Measurements from ENCODE around the gene EXOC3L2. TPM values are rescaled to one million over a fixed set of nuclear protein-coding genes. Genes with fewer than 3 reads are reported as not detected.

Gene EXOC3L2
- total RNA-seq, 1 experiment from 2014 or later = not detected

GRCh38 chr19:45216667-45217066, 28.5 kb downstream of the EXOC3L2 start:
- Mint-ChIP-seq H3K36me3 (ENCODE audit: insufficient read depth, unreplicated experiment) (peaks cover 12% of the 10 kb centered on the region), H3K9me3 (ENCODE audit: low read depth, unreplicated experiment) (no peaks in the 10 kb centered on the region), H3K27ac (ENCODE audit: unreplicated experiment) (no peak overlapping the region), H3K4me1 (ENCODE audit: low read depth, unreplicated experiment) (peaks cover 9% of the 10 kb centered on the region), H3K27me3 (ENCODE audit: unreplicated experiment) (peaks cover 33% of the 10 kb centered on the region), H3K4me3 (ENCODE audit: low read depth, unreplicated experiment) (no peak overlapping the region)
- TF ChIP-seq, protein P1, sequence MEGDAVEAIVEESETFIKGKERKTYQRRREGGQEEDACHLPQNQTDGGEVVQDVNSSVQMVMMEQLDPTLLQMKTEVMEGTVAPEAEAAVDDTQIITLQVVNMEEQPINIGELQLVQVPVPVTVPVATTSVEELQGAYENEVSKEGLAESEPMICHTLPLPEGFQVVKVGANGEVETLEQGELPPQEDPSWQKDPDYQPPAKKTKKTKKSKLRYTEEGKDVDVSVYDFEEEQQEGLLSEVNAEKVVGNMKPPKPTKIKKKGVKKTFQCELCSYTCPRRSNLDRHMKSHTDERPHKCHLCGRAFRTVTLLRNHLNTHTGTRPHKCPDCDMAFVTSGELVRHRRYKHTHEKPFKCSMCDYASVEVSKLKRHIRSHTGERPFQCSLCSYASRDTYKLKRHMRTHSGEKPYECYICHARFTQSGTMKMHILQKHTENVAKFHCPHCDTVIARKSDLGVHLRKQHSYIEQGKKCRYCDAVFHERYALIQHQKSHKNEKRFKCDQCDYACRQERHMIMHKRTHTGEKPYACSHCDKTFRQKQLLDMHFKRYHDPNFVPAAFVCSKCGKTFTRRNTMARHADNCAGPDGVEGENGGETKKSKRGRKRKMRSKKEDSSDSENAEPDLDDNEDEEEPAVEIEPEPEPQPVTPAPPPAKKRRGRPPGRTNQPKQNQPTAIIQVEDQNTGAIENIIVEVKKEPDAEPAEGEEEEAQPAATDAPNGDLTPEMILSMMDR (IDR thresholded peaks at IDR 0.05; ENCODE audit: unreplicated experiment) = no peak
- no peak for DNase-seq
- CTCF ChIA-PET = no interaction called here
- intact Hi-C loops (cut with micrococcal nuclease; ENCODE audit: unreplicated experiment) = no loop called here
- BruUV-seq (replicated peaks) = no TSS peak

GRCh38 chr19:45215391-45216191, 29.6 kb downstream of the EXOC3L2 start:
- TF ChIP-seq, protein P1 (IDR thresholded peaks at IDR 0.05; ENCODE audit: unreplicated experiment) = no peak
- peaks cover 19% of the 10 kb centered on the region for H3K4me1 Mint-ChIP-seq (ENCODE audit: low read depth, unreplicated experiment)
- peaks cover 22% of the 10 kb centered on the region for H3K27me3 Mint-ChIP-seq (ENCODE audit: unreplicated experiment)
- peaks cover 16% of the 10 kb centered on the region for H3K36me3 Mint-ChIP-seq (ENCODE audit: insufficient read depth, unreplicated experiment)
- intact Hi-C loops (cut with micrococcal nuclease; ENCODE audit: unreplicated experiment) = no loop called here
- peak overlapping the region; percentile 72 for H3K4me3 Mint-ChIP-seq (ENCODE audit: low read depth, unreplicated experiment)
- peak; percentile 77 for DNase-seq
- no peaks in the 10 kb centered on the region for H3K9me3 Mint-ChIP-seq (ENCODE audit: low read depth, unreplicated experiment)
- CTCF ChIA-PET = no interaction called here
- peak overlapping the region; percentile 67 for H3K27ac Mint-ChIP-seq (ENCODE audit: unreplicated experiment)
- no TSS peak for BruUV-seq (replicated peaks)

GRCh38 chr19:45213031-45213430, 32.2 kb downstream of the EXOC3L2 start:
- no peak overlapping the region for H3K4me3 Mint-ChIP-seq (ENCODE audit: low read depth, unreplicated experiment)
- no TSS peak for BruUV-seq (replicated peaks)
- H3K9me3 Mint-ChIP-seq (ENCODE audit: low read depth, unreplicated experiment) = no peaks in the 10 kb centered on the region
- no peak for DNase-seq
- H3K27me3 Mint-ChIP-seq (ENCODE audit: unreplicated experiment) = peaks cover 2% of the 10 kb centered on the region
- TF ChIP-seq, protein P1 (IDR thresholded peaks at IDR 0.05; ENCODE audit: unreplicated experiment) = no peak
- peaks cover 34% of the 10 kb centered on the region for H3K4me1 Mint-ChIP-seq (ENCODE audit: low read depth, unreplicated experiment)
- CTCF ChIA-PET = interaction anchor here (1.0 kb wide), 1 partner anchor 16 kb away, joined by 3 read pairs; no protein-coding TSS in a partner anchor
- no peak overlapping the region for H3K27ac Mint-ChIP-seq (ENCODE audit: unreplicated experiment)
- H3K36me3 Mint-ChIP-seq (ENCODE audit: insufficient read depth, unreplicated experiment) = peaks cover 16% of the 10 kb centered on the region
- intact Hi-C loops (cut with micrococcal nuclease; ENCODE audit: unreplicated experiment) = no loop called here

DNA sequence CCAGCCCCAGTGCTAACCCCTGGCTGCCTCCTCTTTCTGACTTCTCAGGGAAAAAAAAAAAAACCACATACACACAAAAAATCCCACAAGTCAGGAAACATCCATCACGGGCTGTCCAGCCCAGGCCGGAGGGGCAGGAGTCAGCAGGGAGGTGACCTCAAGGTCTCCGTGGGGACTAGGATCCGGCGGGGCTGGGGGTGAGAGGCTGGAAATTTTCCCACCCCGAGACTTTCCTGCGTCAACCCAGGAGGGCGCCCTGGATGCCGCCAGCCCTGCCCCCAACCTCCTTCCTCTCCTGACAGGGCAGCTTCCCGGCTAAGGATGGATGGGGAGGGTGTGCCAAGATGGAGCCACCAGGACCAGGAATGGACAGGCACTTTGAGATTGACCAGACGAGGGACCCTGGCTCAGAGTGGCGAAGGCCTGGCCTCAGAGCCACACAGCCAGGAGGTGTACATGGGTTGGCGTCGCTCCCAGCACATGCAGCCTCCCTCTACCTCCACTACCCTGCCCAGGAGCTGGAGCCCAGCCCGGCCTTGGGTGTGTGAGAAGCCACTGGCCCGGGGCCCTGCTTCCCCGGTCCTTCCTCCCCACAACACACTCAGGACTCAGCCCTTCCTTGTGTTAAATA, 33.3 kb downstream of the EXOC3L2 start:
- Mint-ChIP-seq H3K4me3 (ENCODE audit: low read depth, unreplicated experiment) (peak overlapping the region; percentile 21), H3K36me3 (ENCODE audit: insufficient read depth, unreplicated experiment) (peaks cover 16% of the 10 kb centered on the region), H3K4me1 (ENCODE audit: low read depth, unreplicated experiment) (peaks cover 34% of the 10 kb centered on the region), H3K9me3 (ENCODE audit: low read depth, unreplicated experiment) (no peaks in the 10 kb centered on the region), H3K27me3 (ENCODE audit: unreplicated experiment) (no peaks in the 10 kb centered on the region), H3K27ac (ENCODE audit: unreplicated experiment) (peak overlapping the region; percentile 53)
- DNase-seq = peak; percentile 78
- TF ChIP-seq, protein P1 (IDR thresholded peaks at IDR 0.05; ENCODE audit: unreplicated experiment) = no peak
- intact Hi-C loops (cut with micrococcal nuclease; ENCODE audit: unreplicated experiment) = no loop called here
- CTCF ChIA-PET = interaction anchor here (0.5 to 1.0 kb wide), 10 partner anchors 10 to 143 kb away, joined by 3 to 6 read pairs (median 3); partner anchors contain the start of genes BLOC1S3, EXOC3L2, PPP1R37 and TRAPPC6A
- BruUV-seq (replicated peaks) = no TSS peak

Data from Calu3 (cell line).